PC-9 (cell line): Measurements from ENCODE around the gene NYAP1. TPM values are rescaled to one million over a fixed set of nuclear protein-coding genes. Genes with fewer than 3 reads are reported as not detected.

Experiments used
- BruUV-seq: library from RNA; stranded (reverse); fragments of 400-500 nt; replicated peaks from 2 replicates; lab custom pipeline; 2021; lab: Mats Ljungman, UMichigan
- CTCF ChIA-PET: fragments of 300-600 bp; sonication (Branson Sonifier 250); formaldehyde crosslinking; loops from one replicate; lab custom pipeline; 2022; ENCODE audit warnings: antibody characterized with exemption; lab: Charles Lee
- POLR2A ChIA-PET: fragments of 300-600 bp; sonication (Branson Sonifier 250); formaldehyde crosslinking; loops from one replicate; lab custom pipeline; 2022; ENCODE audit warnings: antibody characterized with exemption; ENCODE audit not compliant: unreplicated experiment; lab: Charles Lee
- DNase-seq, 2 experiments: peaks; one replicate each; pipeline versions ENCODE4 v3.0.0 to v3.0.0-alpha.2; 2015 to 2022; ENCODE audit warnings: mixed read lengths in 1 of 2
- H2AFZ ChIP-seq: fragments of 200-600 bp; sonication (generic); 2 replicates; pipeline ENCODE4 v1.8.1; 2017; ENCODE audit warnings: antibody characterized with exemption
- H3F3A ChIP-seq: fragments of 200-600 bp; sonication (generic); 2 replicates; pipeline ENCODE4 v1.8.1; 2017; ENCODE audit warnings: antibody characterized with exemption, mild to moderate bottlenecking, low read depth; ENCODE audit not compliant: insufficient read depth
- H3K27ac ChIP-seq: fragments of 200-600 bp; sonication (generic); 2 replicates; pipeline ENCODE4 v1.6.1; 2016; ENCODE audit warnings: mixed run types
- H3K27me3 ChIP-seq: fragments of 200-600 bp; sonication (generic); 2 replicates; pipeline ENCODE4 v1.6.1; 2016; ENCODE audit warnings: low read depth, mixed run types; ENCODE audit not compliant: insufficient read depth
- H3K36me3 ChIP-seq: fragments of 200-600 bp; sonication (generic); 2 replicates; pipeline ENCODE4 v1.6.1; 2016; ENCODE audit warnings: low read depth, mixed run types
- H3K4me1 ChIP-seq: fragments of 200-600 bp; sonication (generic); replicated peaks from 2 replicates; pipeline ENCODE4 v1.6.1; 2016; ENCODE audit warnings: mixed run types; ENCODE audit not compliant: insufficient read depth
- H3K4me2 ChIP-seq: fragments of 200-600 bp; sonication (generic); 2 replicates; pipeline ENCODE4 v1.6.1; 2017; ENCODE audit warnings: mixed run types
- H3K4me3 ChIP-seq: fragments of 200-600 bp; sonication (generic); 2 replicates; pipeline ENCODE4 v1.6.1; 2016; ENCODE audit warnings: mixed run types
- H3K79me2 ChIP-seq: fragments of 200-600 bp; sonication (generic); 2 replicates; pipeline ENCODE4 v1.6.1; 2017; ENCODE audit warnings: low read depth, mixed run types
- H3K9me2 ChIP-seq: fragments of 200-600 bp; sonication (generic); 2 replicates; pipeline ENCODE4 v1.8.1; 2017; ENCODE audit warnings: mild to moderate bottlenecking; ENCODE audit not compliant: insufficient read depth
- H3K9me3 ChIP-seq: fragments of 200-600 bp; sonication (generic); 2 replicates; pipeline ENCODE4 v1.8.1; 2016; ENCODE audit warnings: low read depth; ENCODE audit not compliant: insufficient read depth
- H4K20me1 ChIP-seq: fragments of 200-600 bp; sonication (generic); 2 replicates; pipeline ENCODE4 v1.8.1; 2017; ENCODE audit not compliant: insufficient read depth
- EZH2 ChIP-seq: fragments of 200-600 bp; sonication (generic); IDR thresholded peaks from 2 replicates; pipeline ENCODE4 v1.8.0; 2017; ENCODE audit warnings: antibody characterized with exemption, low read depth
- intact Hi-C: fragments of 100-400 bp; cut with micrococcal nuclease; formaldehyde crosslinking; loops from one replicate; pipeline ENCODE4 v1.10.0; 2022; ENCODE audit not compliant: unreplicated experiment
- total RNA-seq: library from RNA; stranded (reverse); gene quantifications from 2 replicates; pipeline ENCODE4 v1.2.3, GENCODE V29; 2021
- TF ChIP-seq, protein P1 (sequence below): fragments of 200-600 bp; sonication (generic); conservative IDR thresholded peaks from 2 replicates; pipeline ENCODE4 v1.6.1; 2017; ENCODE audit warnings: mixed run types, antibody characterized with exemption, mild to moderate bottlenecking, moderate library complexity

NYAP1 gene
- total RNA-seq, 1 experiment from 2014 or later, result 1.3 TPM

DNA sequence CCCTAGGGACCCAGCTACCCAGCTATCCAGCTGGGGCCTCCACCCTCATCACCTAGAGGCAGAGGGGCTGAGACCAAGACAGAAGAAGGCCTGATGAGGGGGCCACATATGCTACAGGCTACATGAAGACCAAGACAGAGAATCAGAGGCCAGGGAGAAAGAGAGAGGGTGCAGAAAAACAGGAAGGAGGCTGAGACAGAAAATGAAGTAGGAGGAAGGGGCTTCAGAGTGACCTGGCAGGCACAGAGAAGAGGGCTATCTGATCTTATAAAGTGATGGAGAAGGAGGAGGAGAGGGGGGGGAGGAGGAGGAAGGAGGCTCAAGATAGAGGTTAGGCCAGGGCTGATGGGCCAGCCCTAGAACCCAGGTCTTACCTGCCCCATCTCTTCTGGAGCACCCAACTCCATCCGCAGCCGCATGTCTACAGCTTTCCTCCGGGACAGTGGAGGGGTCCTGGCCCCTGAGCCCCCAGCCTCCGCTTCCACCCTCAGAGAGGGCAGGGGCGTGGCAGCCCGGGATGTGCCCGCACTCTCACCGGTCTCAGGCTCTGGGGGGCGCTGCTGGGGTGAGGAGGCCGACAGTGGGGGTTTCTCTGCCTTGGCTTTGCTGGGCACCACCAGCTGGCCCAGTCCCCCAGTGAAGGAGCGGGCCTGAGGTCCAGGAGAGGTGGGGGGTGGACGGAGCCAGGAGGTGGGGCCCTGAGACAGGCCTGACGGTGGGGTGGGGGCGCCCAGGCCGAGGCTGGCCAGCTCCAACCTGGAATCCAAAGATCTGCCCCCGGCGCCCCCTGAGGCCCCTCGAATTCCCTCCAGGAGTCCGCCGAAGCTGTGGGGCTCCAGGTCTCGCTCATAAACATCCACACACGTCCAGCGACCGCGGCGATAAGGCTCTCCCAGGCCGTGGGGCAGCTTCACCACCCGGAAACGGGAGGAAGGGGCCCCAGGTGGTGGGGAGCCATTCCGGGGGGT lies 6.5 kb upstream of the NYAP1 start:
- Histone ChIP-seq H3K36me3 (no peaks in the 10 kb centered on the region), H3K4me1 (peaks cover 16% of the 10 kb centered on the region), H2AFZ (no peak overlapping the region), H3F3A (peaks cover 10% of the 10 kb centered on the region; the same call in 1 of the 2 replicates), H3K9me2 (no peaks in the 10 kb centered on the region), H3K79me2 (peaks cover 28% of the 10 kb centered on the region), H3K9me3 (no peaks in the 10 kb centered on the region), H3K27ac (no peak overlapping the region), H4K20me1 (peaks cover 4% of the 10 kb centered on the region; the same call in 1 of the 2 replicates), H3K4me2 (peak overlapping the region; percentile 61), H3K27me3 (no peaks in the 10 kb centered on the region), H3K4me3 (peak overlapping the region; percentile 95)
- intact Hi-C loops, result no loop called here
- BruUV-seq, result no TSS peak
- TF ChIP-seq, protein P1, sequence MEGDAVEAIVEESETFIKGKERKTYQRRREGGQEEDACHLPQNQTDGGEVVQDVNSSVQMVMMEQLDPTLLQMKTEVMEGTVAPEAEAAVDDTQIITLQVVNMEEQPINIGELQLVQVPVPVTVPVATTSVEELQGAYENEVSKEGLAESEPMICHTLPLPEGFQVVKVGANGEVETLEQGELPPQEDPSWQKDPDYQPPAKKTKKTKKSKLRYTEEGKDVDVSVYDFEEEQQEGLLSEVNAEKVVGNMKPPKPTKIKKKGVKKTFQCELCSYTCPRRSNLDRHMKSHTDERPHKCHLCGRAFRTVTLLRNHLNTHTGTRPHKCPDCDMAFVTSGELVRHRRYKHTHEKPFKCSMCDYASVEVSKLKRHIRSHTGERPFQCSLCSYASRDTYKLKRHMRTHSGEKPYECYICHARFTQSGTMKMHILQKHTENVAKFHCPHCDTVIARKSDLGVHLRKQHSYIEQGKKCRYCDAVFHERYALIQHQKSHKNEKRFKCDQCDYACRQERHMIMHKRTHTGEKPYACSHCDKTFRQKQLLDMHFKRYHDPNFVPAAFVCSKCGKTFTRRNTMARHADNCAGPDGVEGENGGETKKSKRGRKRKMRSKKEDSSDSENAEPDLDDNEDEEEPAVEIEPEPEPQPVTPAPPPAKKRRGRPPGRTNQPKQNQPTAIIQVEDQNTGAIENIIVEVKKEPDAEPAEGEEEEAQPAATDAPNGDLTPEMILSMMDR, result no peak
- TF ChIP-seq EZH2, result no peak
- no peak for DNase-seq
- ChIA-PET CTCF (interaction anchor here (0.6 kb wide), 2 partner anchors 67 to 83 kb away, joined by 3 to 6 read pairs; no protein-coding TSS in a partner anchor), POLR2A (no interaction called here)

DNA sequence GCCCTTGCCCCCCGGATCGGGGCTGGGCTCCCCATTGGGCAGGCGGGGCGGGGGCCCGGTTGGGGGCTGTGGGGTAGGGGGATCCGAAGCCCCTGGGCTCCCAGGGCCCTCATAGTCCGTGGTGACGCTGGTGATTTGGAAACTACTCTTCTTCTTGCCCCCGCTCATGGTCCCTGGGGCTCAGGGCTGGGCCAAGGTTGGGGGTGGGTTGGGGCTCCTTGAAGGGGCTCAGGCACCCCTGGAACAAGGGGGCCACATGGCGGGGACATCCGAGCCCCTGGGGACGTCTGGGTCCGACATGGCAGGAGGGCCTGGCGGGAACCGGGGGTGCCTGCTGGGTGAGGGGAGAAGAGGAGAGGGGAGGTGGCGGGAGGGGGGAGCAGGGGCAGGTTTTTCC lies 5.9 kb upstream of the NYAP1 start:
- ChIA-PET CTCF (interaction anchor here (0.6 to 0.8 kb wide), 2 partner anchors 41 to 66 kb away, joined by 6 read pairs; partner anchors contain the start of gene PPP1R35), POLR2A (no interaction called here)
- Histone ChIP-seq H3K36me3 (no peaks in the 10 kb centered on the region), H2AFZ (no peak overlapping the region), H3F3A (peaks cover 10% of the 10 kb centered on the region; the same call in 1 of the 2 replicates), H3K9me3 (no peaks in the 10 kb centered on the region), H3K4me1 (peaks cover 22% of the 10 kb centered on the region), H3K4me2 (peak overlapping the region; percentile 61), H3K4me3 (peak overlapping the region; percentile 95), H4K20me1 (peaks cover 4% of the 10 kb centered on the region; the same call in 1 of the 2 replicates), H3K27me3 (no peaks in the 10 kb centered on the region), H3K9me2 (no peaks in the 10 kb centered on the region), H3K27ac (no peak overlapping the region), H3K79me2 (peaks cover 28% of the 10 kb centered on the region)
- TF ChIP-seq, protein P1, result no peak
- no peak for TF ChIP-seq EZH2
- BruUV-seq, result no TSS peak
- intact Hi-C loops, result no loop called here
- DNase-seq, result no peak

DNA sequence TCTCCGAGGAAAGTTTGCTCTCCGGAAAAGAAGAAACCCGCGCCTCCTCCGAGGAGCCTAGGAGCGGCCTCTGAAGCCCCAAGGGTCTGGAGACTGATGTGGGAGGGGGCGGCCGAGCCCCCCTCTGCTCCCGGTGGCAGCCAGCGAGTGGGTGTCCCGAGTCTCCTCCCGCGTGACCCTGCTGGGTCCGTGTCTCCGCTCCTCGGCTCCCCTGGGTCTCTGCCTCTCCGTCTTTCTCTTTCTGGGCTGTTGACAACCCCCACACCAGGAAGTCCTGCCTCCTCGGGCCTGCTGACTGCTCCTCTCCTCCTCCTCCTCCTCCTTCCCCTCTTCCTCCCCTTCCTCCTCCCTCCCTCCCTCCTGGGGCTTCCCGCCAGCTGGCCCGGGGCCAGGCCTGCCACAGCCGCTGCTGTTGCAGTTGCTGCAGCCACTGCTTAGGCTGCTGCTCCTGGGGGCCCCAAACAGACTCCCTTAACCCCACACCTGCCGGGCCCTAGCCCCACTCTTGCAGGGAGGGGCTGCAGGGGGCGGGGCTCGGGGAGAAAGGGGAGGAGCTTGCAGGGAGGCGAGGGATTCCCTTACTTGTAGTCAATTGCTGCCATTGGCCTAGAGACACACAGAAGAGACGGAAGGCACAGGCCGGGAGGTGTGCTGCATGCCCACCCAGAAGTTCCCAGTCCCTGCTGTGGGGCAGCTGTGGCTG lies 4.6 kb upstream of the NYAP1 start, which contains the start of gene TSC22D4:
Gene TSC22D4 (minus strand): TSS at position 257 of the 703 bp plus-strand sequence. CDS start 1,176 bp downstream, outside the sequence.
- Histone ChIP-seq H3K36me3 (no peaks in the 10 kb centered on the region), H3K9me3 (no peaks in the 10 kb centered on the region), H4K20me1 (peaks cover 4% of the 10 kb centered on the region; the same call in 1 of the 2 replicates), H3K27me3 (no peaks in the 10 kb centered on the region), H3K4me2 (peak within 1 kb of the TSS; percentile 61), H3K4me3 (peak within 1 kb of the TSS; percentile 95), H3K79me2 (peaks cover 28% of the 10 kb centered on the region), H3K9me2 (no peaks in the 10 kb centered on the region), H3K4me1 (peaks cover 26% of the 10 kb centered on the region), H2AFZ (peak within 1 kb of the TSS; percentile 89), H3K27ac (no peak within 1 kb of the TSS), H3F3A (peaks cover 14% of the 10 kb centered on the region; the same call in 1 of the 2 replicates)
- no TSS peak for BruUV-seq
- intact Hi-C loops, result loop anchor here (1.0 kb wide), 1 partner anchor 24 kb away; no protein-coding TSS in a partner anchor
- ChIA-PET POLR2A (interaction anchor here (0.6 to 1.2 kb wide), 3 partner anchors 37 to 153 kb away, joined by 10 to 13 read pairs (median 11); partner anchors contain the start of gene ZCWPW1), CTCF (interaction anchor here (0.6 to 1.0 kb wide), 5 partner anchors 10 to 107 kb away, joined by 3 to 12 read pairs (median 4); partner anchors contain the start of genes FBXO24 and PPP1R35)
- DNase-seq, result peak; percentile 74 to 96
- TF ChIP-seq, protein P1, result no peak
- no peak for TF ChIP-seq EZH2
